Measurements from ENCODE around the gene KCNC4. TPM values are rescaled to one million over a fixed set of nuclear protein-coding genes. Genes with fewer than 3 reads are reported as not detected.

The KCNC4 gene
- polyA plus RNA-seq, 3 donors, result 0.03 to 0.56 (median 0.12) TPM

DNA sequence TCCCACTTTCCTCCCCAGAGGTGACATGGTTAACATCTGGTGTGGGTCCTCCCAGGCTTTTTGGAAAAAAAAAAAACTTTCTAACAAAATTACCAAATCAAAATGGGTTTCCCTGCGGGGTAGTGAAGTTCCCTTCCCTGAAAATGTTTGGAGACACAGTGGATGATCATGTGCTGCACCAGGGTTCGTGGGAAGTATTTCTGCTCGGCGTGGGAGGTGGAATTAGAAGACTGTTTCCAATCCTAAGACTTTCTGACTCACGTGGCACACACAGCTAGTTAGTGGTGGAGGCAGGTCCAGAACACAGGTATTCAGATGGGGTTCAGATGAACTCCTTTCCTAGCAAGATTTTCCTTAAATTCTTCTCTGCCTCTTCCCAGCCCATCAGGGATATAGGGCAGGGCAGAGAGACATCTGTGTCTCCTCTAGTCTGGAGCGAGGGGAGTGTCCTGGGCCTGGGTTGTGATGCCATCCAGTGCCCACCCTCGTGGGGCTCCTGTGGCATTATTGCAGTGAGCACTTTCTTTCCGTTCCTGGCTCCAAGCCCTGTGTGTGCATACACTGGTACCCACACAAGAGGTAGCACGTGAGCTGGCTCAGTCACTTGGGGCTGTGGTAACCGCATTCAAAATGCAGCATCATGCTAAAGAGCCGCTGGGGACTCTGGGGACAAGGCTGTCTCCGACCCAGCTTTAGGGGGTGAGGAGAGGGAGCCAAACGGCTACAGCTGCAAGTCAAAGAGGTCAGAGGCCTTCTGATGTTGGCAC lies 27.5 kb downstream of the KCNC4 start:
- intact Hi-C loops (cut with micrococcal nuclease), result no loop called here
- no peak overlapping the region for H3K27ac ChIP-seq (ENCODE audit: low read depth in 1 of 2, low read length in 2 of 2)
- peaks cover 16 to 20% of the 10 kb centered on the region in 2 donors for H3K4me1 ChIP-seq (ENCODE audit: control insufficient read depth in 1 of 2, insufficient read depth in 2 of 2, low read length in 2 of 2)
- no peaks in the 10 kb centered on the region for H4K20me1 ChIP-seq (ENCODE audit: insufficient read depth, low read length)
- TF ChIP-seq, protein P1, sequence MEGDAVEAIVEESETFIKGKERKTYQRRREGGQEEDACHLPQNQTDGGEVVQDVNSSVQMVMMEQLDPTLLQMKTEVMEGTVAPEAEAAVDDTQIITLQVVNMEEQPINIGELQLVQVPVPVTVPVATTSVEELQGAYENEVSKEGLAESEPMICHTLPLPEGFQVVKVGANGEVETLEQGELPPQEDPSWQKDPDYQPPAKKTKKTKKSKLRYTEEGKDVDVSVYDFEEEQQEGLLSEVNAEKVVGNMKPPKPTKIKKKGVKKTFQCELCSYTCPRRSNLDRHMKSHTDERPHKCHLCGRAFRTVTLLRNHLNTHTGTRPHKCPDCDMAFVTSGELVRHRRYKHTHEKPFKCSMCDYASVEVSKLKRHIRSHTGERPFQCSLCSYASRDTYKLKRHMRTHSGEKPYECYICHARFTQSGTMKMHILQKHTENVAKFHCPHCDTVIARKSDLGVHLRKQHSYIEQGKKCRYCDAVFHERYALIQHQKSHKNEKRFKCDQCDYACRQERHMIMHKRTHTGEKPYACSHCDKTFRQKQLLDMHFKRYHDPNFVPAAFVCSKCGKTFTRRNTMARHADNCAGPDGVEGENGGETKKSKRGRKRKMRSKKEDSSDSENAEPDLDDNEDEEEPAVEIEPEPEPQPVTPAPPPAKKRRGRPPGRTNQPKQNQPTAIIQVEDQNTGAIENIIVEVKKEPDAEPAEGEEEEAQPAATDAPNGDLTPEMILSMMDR (IDR thresholded peaks at IDR 0.05), result no peak
- peak overlapping the region in 3 of 7 donors; percentile 28 to 37 (median 33) for H3K27ac Mint-ChIP-seq
- no peaks in the 10 kb centered on the region for H3K27me3 ChIP-seq (ENCODE audit: control insufficient read depth in 2 of 2, insufficient read depth in 2 of 2, low read length in 2 of 2)
- H3K4me3 Mint-ChIP-seq, result no peak overlapping the region
- peaks cover 29% of the 10 kb centered on the region for H3K4me1 Mint-ChIP-seq
- no peaks in the 10 kb centered on the region for H3K9me3 ChIP-seq (replicated peaks in 1 of 2; ENCODE audit: control insufficient read depth in 1 of 2, insufficient read depth in 1 of 2, low read length in 2 of 2)
- peak in 2 of 3 donors; percentile 32 to 53 for DNase-seq
- no peaks in the 10 kb centered on the region for H3K79me2 ChIP-seq (ENCODE audit: insufficient read depth, low read length)
- H3K9me3 Mint-ChIP-seq, result no peaks in the 10 kb centered on the region
- no peak overlapping the region for H3K4me3 ChIP-seq (replicated peaks in 1 of 3; ENCODE audit: low read depth in 2 of 3, low read length in 3 of 3)
- WGBS (ENCODE audit: insufficient coverage), result 58% methylated on average over 7 of the region's 13 CpGs
- no peak overlapping the region for H3K4me2 ChIP-seq (replicated peaks; ENCODE audit: extremely low read depth, low read length, poor library complexity, severe bottlenecking)
- H3K9ac ChIP-seq (ENCODE audit: insufficient read depth, low read length, poor library complexity, severe bottlenecking), result no peak overlapping the region
- H2AFZ ChIP-seq (ENCODE audit: insufficient read depth, low read depth, low read length, poor library complexity, severe bottlenecking), result no peak overlapping the region
- no peaks in the 10 kb centered on the region for H3K36me3 Mint-ChIP-seq
- H3K27me3 Mint-ChIP-seq (ENCODE audit: low read depth in 3 of 3), result peaks cover 4 to 11% (median 5%) of the 10 kb centered on the region in 3 donors
- H3K36me3 ChIP-seq (replicated peaks in 1 of 2; ENCODE audit: control insufficient read depth in 1 of 2, insufficient read depth in 2 of 2, low read length in 2 of 2), result no peaks in the 10 kb centered on the region

DNA sequence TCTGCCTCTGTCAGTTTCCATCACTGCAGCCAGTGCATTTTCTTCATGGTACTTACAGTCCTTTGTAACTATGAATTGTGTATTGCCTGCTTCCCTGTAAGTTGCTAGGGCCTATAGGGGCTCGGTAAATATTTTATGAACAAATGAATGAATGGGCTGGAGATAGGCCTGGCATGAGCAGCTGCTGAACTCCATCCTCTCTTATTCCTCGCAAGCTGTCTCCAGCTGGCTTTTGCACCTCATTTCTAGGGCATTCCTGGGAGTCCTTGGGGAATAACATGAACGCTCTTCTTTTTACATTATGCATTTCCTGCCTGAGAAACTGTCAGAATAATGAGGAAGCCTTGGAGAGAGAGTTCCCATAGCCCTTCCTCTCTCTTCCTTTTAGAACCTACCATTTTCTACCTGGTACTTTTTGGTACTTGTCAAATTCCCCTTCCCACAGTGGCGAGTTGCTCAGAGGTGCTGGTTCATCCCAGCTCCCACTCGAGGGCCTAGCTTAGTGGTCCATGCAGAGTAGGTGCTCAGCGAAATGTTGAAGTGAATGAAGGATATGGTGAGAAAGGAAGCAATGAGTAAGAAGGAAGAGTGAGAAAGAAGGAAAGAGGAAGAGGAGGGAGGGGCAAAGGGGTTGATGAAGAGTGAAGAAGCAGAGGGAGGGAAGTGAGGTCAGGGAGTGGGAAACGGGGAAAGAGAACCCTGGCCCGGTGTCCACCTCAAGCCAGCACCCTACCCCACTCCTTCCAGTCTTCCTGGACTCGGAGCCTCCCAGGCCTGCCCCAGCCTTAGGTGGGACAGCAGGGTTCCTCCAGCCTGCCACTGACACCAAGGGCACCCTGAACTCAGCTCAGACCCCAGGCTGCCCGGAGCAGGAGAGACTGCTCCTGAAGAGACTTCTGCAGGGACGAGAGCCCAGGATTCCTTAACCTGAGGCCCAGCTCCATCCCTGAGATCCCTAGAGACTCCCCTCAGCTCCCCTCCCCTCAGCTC lies 29.6 kb downstream of the KCNC4 start:
- intact Hi-C loops (cut with micrococcal nuclease), result no loop called here
- Histone ChIP-seq H3K4me3 (replicated peaks in 1 of 3; ENCODE audit: low read depth in 2 of 3, low read length in 3 of 3) (no peak overlapping the region), H3K4me2 (replicated peaks; ENCODE audit: extremely low read depth, low read length, poor library complexity, severe bottlenecking) (peak overlapping the region; percentile 5), H3K36me3 (replicated peaks in 1 of 2; ENCODE audit: control insufficient read depth in 1 of 2, insufficient read depth in 2 of 2, low read length in 2 of 2) (no peaks in the 10 kb centered on the region), H3K27me3 (ENCODE audit: control insufficient read depth in 2 of 2, insufficient read depth in 2 of 2, low read length in 2 of 2) (no peaks in the 10 kb centered on the region), H3K4me1 (ENCODE audit: control insufficient read depth in 1 of 2, insufficient read depth in 2 of 2, low read length in 2 of 2) (peaks cover 23 to 25% of the 10 kb centered on the region in 2 donors), H3K9ac (ENCODE audit: insufficient read depth, low read length, poor library complexity, severe bottlenecking) (no peak overlapping the region), H3K79me2 (ENCODE audit: insufficient read depth, low read length) (no peaks in the 10 kb centered on the region), H3K27ac (ENCODE audit: low read depth in 1 of 2, low read length in 2 of 2) (no peak overlapping the region), H2AFZ (ENCODE audit: insufficient read depth, low read depth, low read length, poor library complexity, severe bottlenecking) (no peak overlapping the region), H3K9me3 (replicated peaks in 1 of 2; ENCODE audit: control insufficient read depth in 1 of 2, insufficient read depth in 1 of 2, low read length in 2 of 2) (no peaks in the 10 kb centered on the region), H4K20me1 (ENCODE audit: insufficient read depth, low read length) (no peaks in the 10 kb centered on the region)
- 79% methylated on average over 4 of the region's 11 CpGs for WGBS (ENCODE audit: insufficient coverage)
- H3K9me3 Mint-ChIP-seq, result no peaks in the 10 kb centered on the region
- H3K36me3 Mint-ChIP-seq, result no peaks in the 10 kb centered on the region
- DNase-seq, result peak in 2 of 3 donors; percentile 16 to 53
- peak overlapping the region in 1 of 2 donors; percentile 27 for H3K4me3 Mint-ChIP-seq
- TF ChIP-seq, protein P1 (IDR thresholded peaks at IDR 0.05), result no peak
- H3K4me1 Mint-ChIP-seq, result peaks cover 37% of the 10 kb centered on the region
- H3K27ac Mint-ChIP-seq, result peak overlapping the region in 3 of 7 donors; percentile 6 to 63 (median 37)
- peaks cover 5 to 9% (median 6%) of the 10 kb centered on the region in 3 donors for H3K27me3 Mint-ChIP-seq (ENCODE audit: low read depth in 3 of 3)
